OCI-LY7 (cell line): ENCODE results near the gene P2RY4. TPM values are rescaled to one million over a fixed set of nuclear protein-coding genes. Genes with fewer than 3 reads are reported as not detected.

Experiments
- Bru-seq: library from RNA; stranded (reverse); fragments of 400-500 nt; gene quantifications from one replicate; lab custom pipeline; 2021; lab: Mats Ljungman, UMichigan
- BruChase-seq, 2 experiments: library from RNA; stranded (reverse); fragments of 400-500 nt; gene quantifications; one replicate each; lab custom pipeline; 2021; lab: Mats Ljungman, UMichigan
- BruUV-seq: library from RNA; stranded (reverse); fragments of 400-500 nt; replicated peaks from 2 replicates; lab custom pipeline; 2021; lab: Mats Ljungman, UMichigan
- CTCF ChIA-PET: fragments of 300-600 bp; sonication (Branson Sonifier 250); formaldehyde crosslinking; loops from one replicate; lab custom pipeline; 2022; ENCODE audit warnings: antibody characterized with exemption; ENCODE audit not compliant: unreplicated experiment; lab: Charles Lee
- POLR2A ChIA-PET: fragments of 300-600 bp; sonication (Branson Sonifier 250); formaldehyde crosslinking; loops from one replicate; lab custom pipeline; 2022; ENCODE audit warnings: antibody characterized with exemption; lab: Charles Lee
- DNase-seq: peaks from one replicate; pipeline ENCODE4 v3.0.0-alpha.2; 2015; ENCODE audit warnings: low spot score
- H2AFZ ChIP-seq: fragments of 200-600 bp; sonication (generic), shearing (Covaris generic); 2 replicates; pipeline ENCODE4 v1.6.1; 2014; ENCODE audit warnings: mild to moderate bottlenecking, antibody characterized with exemption, low read length, moderate library complexity
- H3K27ac ChIP-seq: fragments of 200-600 bp; sonication (generic); 2 replicates; pipeline ENCODE4 v1.5.1; 2014; ENCODE audit warnings: mixed run types, low read depth, mild to moderate bottlenecking, moderate library complexity, low read length, inconsistent platforms; ENCODE audit not compliant: poor library complexity, severe bottlenecking
- H3K36me3 ChIP-seq: fragments of 200-600 bp; sonication (generic); 2 replicates; pipeline ENCODE4 v1.6.1; 2014; ENCODE audit warnings: mild to moderate bottlenecking, antibody characterized with exemption, low read length, moderate library complexity, mixed read lengths; ENCODE audit not compliant: insufficient read depth
- H3K4me1 ChIP-seq: fragments of 200-600 bp; sonication (generic); 2 replicates; pipeline ENCODE4 v1.5.1; 2014; ENCODE audit warnings: mild to moderate bottlenecking, low read length; ENCODE audit not compliant: insufficient read depth, poor library complexity, severe bottlenecking
- H3K4me2 ChIP-seq: fragments of 200-600 bp; sonication (generic); 2 replicates; pipeline ENCODE4 v1.6.1; 2014; ENCODE audit warnings: mild to moderate bottlenecking, low read length
- H3K4me3 ChIP-seq: fragments of 200-600 bp; sonication (generic); 2 replicates; pipeline ENCODE4 v1.5.1; 2014; ENCODE audit warnings: mild to moderate bottlenecking, low read depth, low read length; ENCODE audit not compliant: poor library complexity, severe bottlenecking
- H3K79me2 ChIP-seq: fragments of 200-600 bp; sonication (generic); 2 replicates; pipeline ENCODE4 v1.6.1; 2016; ENCODE audit warnings: low read depth, mild to moderate bottlenecking, low read length, moderate library complexity, mixed read lengths; ENCODE audit not compliant: insufficient read depth
- H3K9me2 ChIP-seq: fragments of 200-600 bp; sonication (generic); 2 replicates; pipeline ENCODE4 v1.6.1; 2016; ENCODE audit warnings: mild to moderate bottlenecking, low read length, mixed read lengths; ENCODE audit not compliant: insufficient read depth
- H3K9me3 ChIP-seq: fragments of 200-600 bp; sonication (generic); 2 replicates; pipeline ENCODE4 v1.6.1; 2014; ENCODE audit warnings: mild to moderate bottlenecking, mixed run types, low read length, mixed read lengths
- H4K20me1 ChIP-seq: fragments of 200-600 bp; sonication (generic); 2 replicates; pipeline ENCODE4 v1.6.1; 2014; ENCODE audit warnings: mild to moderate bottlenecking, antibody characterized with exemption, low read length, moderate library complexity, mixed read lengths; ENCODE audit not compliant: insufficient read depth
- EZH2phosphoT487 ChIP-seq: fragments of 200-600 bp; sonication (generic); IDR thresholded peaks from 2 replicates; pipeline ENCODE4 v1.6.1; 2018; ENCODE audit warnings: low read depth, borderline replicate concordance, mild to moderate bottlenecking, mixed run types, antibody characterized with exemption, low read length, moderate library complexity, mixed read lengths
- intact Hi-C: fragments of 100-400 bp; cut with micrococcal nuclease; formaldehyde crosslinking; loops from one replicate; pipeline ENCODE4 v1.10.0; 2022; ENCODE audit not compliant: unreplicated experiment
- long read RNA-seq: library from polyadenylated mRNA; stranded (forward); transcript quantifications from one replicate; pipeline ENCODE4 v2.0.0, GENCODE V29; 2022
- total RNA-seq, 2 experiments: library from RNA; depleted of rRNA in 1 of 2; stranded (reverse); fragments of >200 nt in 1 of 2; shearing (Covaris generic) in 1 of 2; gene quantifications; 2 replicates each; pipeline ENCODE4 v1.2.3, GENCODE V29; 2014 to 2022
- TF ChIP-seq, protein P1 (sequence below): fragments of 200-600 bp; sonication (generic); conservative IDR thresholded peaks from 2 replicates; pipeline ENCODE4 v1.5.1; 2014; ENCODE audit warnings: mild to moderate bottlenecking, antibody characterized with exemption, low read length, moderate library complexity, mixed read lengths

P2RY4 gene
- total RNA-seq (2014; rRNA removed; shearing (Covaris generic)) (0.16 and 0.31 TPM in 2 replicates), total RNA-seq (2022) (0.21 and 0.46 TPM in 2 replicates), Bru-seq, nascent RNA (not detected), BruChase-seq, experiment 1, labeled RNA remaining after a 6-hour chase (percentile 31 among the genes with signal in this experiment), BruChase-seq, experiment 2, labeled RNA remaining after a 2-hour chase (percentile 38 among the genes with signal in this experiment)
- long read RNA-seq: 0 reads

GRCh38 chrX:70260104-70260503 is at the start of gene P2RY4:
Gene P2RY4 (minus strand): TSS chrX:70260204. CDS start chrX:70259624, 580 bp downstream.
- intact Hi-C loops: no loop called here
- CTCF ChIA-PET: no interaction called here

DNA sequence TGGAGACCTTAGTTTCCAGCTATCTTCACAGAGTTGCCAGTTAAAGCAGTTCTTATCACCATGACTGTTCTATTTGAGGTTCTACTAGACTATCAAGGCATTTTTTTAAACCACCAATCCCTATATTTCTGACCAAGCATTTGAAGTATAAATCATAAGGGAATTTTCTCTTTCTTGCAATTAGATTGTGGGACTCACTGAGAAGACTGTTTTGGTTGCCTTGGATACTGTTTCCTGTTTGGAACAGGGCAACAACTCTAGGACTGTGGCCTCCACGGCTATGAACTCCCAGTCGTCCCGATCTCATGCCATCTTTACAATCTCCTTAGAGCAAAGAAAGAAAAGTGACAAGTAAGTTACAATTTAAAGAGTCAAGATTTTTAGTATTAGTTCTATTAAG is 41.7 kb upstream of the P2RY4 start:
- H3K4me3 ChIP-seq: no peak overlapping the region
- H3K27ac ChIP-seq: no peak overlapping the region
- no peaks in the 10 kb centered on the region for H3K9me2 ChIP-seq
- ChIA-PET POLR2A (interaction anchor here (0.6 to 1.4 kb wide), 2 partner anchors 11 to 1323 kb away, joined by 4 to 5 read pairs; no protein-coding TSS in a partner anchor), CTCF (no interaction called here)
- H3K9me3 ChIP-seq: no peaks in the 10 kb centered on the region
- no peak for TF ChIP-seq EZH2phosphoT487
- TF ChIP-seq, protein P1, sequence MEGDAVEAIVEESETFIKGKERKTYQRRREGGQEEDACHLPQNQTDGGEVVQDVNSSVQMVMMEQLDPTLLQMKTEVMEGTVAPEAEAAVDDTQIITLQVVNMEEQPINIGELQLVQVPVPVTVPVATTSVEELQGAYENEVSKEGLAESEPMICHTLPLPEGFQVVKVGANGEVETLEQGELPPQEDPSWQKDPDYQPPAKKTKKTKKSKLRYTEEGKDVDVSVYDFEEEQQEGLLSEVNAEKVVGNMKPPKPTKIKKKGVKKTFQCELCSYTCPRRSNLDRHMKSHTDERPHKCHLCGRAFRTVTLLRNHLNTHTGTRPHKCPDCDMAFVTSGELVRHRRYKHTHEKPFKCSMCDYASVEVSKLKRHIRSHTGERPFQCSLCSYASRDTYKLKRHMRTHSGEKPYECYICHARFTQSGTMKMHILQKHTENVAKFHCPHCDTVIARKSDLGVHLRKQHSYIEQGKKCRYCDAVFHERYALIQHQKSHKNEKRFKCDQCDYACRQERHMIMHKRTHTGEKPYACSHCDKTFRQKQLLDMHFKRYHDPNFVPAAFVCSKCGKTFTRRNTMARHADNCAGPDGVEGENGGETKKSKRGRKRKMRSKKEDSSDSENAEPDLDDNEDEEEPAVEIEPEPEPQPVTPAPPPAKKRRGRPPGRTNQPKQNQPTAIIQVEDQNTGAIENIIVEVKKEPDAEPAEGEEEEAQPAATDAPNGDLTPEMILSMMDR: no peak
- H3K4me2 ChIP-seq: no peak overlapping the region
- peaks cover 87% of the 10 kb centered on the region for H3K36me3 ChIP-seq
- no peak for DNase-seq
- intact Hi-C loops: no loop called here
- H3K4me1 ChIP-seq: no peaks in the 10 kb centered on the region
- no peak overlapping the region for H2AFZ ChIP-seq
- H4K20me1 ChIP-seq: no peaks in the 10 kb centered on the region
- BruUV-seq: no TSS peak
- H3K79me2 ChIP-seq: no peaks in the 10 kb centered on the region

More at GRCh38 chrX:70260104-70260503, at the start of gene P2RY4:
- H3K36me3 ChIP-seq: no peaks in the 10 kb centered on the region
- H3K4me3 ChIP-seq: no peak within 1 kb of the TSS
- H3K4me2 ChIP-seq: no peak within 1 kb of the TSS
- H3K9me3 ChIP-seq: no peaks in the 10 kb centered on the region
- no peaks in the 10 kb centered on the region for H4K20me1 ChIP-seq
- POLR2A ChIA-PET: no interaction called here
- BruUV-seq: no TSS peak
- H2AFZ ChIP-seq: no peak within 1 kb of the TSS
- no peak for DNase-seq
- H3K4me1 ChIP-seq: no peaks in the 10 kb centered on the region
- H3K79me2 ChIP-seq: no peaks in the 10 kb centered on the region
- no peaks in the 10 kb centered on the region for H3K9me2 ChIP-seq
- no peak within 1 kb of the TSS for H3K27ac ChIP-seq
- TF ChIP-seq, protein P1: no peak
- TF ChIP-seq EZH2phosphoT487: no peak

DNA sequence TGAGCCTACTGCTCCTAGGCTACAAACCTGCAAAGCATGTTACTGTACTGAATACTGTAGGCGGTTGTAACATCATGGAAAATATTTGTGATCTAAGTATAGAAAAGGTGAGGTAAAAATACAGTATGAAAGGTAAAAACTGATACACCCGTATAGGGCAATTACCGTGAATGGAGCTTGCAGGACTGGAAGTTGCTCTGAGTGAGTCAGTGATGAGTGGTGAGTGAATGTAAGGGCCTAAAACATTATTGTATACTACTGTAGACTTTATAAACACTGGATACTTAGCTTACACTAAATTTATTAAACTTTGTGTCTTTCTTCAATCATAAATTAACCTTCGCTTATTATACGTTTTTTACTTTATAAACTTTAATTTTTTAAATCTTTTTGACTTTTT is 33.6 kb upstream of the P2RY4 start:
- Histone ChIP-seq H3K4me3 (peak overlapping the region; percentile 90), H3K36me3 (peaks cover 60% of the 10 kb centered on the region), H3K79me2 (peaks cover 43% of the 10 kb centered on the region), H4K20me1 (peaks cover 5% of the 10 kb centered on the region; the same call in 1 of the 2 replicates), H3K9me3 (no peaks in the 10 kb centered on the region), H3K4me1 (peaks cover 25% of the 10 kb centered on the region), H3K4me2 (peak overlapping the region; percentile 91), H3K9me2 (no peaks in the 10 kb centered on the region), H3K27ac (no peak overlapping the region), H2AFZ (no peak overlapping the region)
- intact Hi-C loops: no loop called here
- CTCF ChIA-PET: no interaction called here
- no peak for DNase-seq
- POLR2A ChIA-PET: no interaction called here
- no TSS peak for BruUV-seq
- TF ChIP-seq, protein P1: no peak
- TF ChIP-seq EZH2phosphoT487: no peak
